Activated CD4-positive, alpha-beta T cell treated with anti-CD3 and anti-CD28 coated beads, Interleukin-10, Interleukin-2, amounts not matched to agents 100 ng/mL and 50 ng/mL, durations not matched to agents 16 hours and 8 hours (primary cell): Measurements from ENCODE around the gene YJEFN3.

Source experiments
- DNase-seq: peaks from one replicate; pipeline ENCODE4 v3.0.0-alpha.2; 2020

The YJEFN3 gene

GRCh38 chr19:19498255-19498991 is 30.3 kb upstream of the YJEFN3 start:
- DNase-seq, result no peak

GRCh38 chr19:19499272-19499995 is 29.3 kb upstream of the YJEFN3 start:
- no peak for DNase-seq

GRCh38 chr19:19500975-19501644 is 27.6 kb upstream of the YJEFN3 start:
- DNase-seq, result no peak

- no peak for DNase-seq
Observed at GRCh38 chr19:19501798-19502197, 26.9 kb upstream of the YJEFN3 start.

- DNase-seq, result no peak
Observed at GRCh38 chr19:19502281-19502680, 26.4 kb upstream of the YJEFN3 start.

- no peak for DNase-seq
Observed at GRCh38 chr19:19502808-19503602, 25.7 kb upstream of the YJEFN3 start.

- no peak for DNase-seq
Observed at GRCh38 chr19:19504754-19505668, 23.7 kb upstream of the YJEFN3 start.

GRCh38 chr19:19505669-19506326 is 22.9 kb upstream of the YJEFN3 start:
- no peak for DNase-seq

GRCh38 chr19:19506592-19506991 is 22.1 kb upstream of the YJEFN3 start:
- DNase-seq, result no peak

GRCh38 chr19:19507354-19507753 is 21.4 kb upstream of the YJEFN3 start:
- no peak for DNase-seq

- no peak for DNase-seq
Observed at GRCh38 chr19:19508217-19508616, 20.5 kb upstream of the YJEFN3 start.

- no peak for DNase-seq
Observed at GRCh38 chr19:19510432-19510831, 18.3 kb upstream of the YJEFN3 start.

- no peak for DNase-seq
Observed at GRCh38 chr19:19513682-19514081, 15.0 kb upstream of the YJEFN3 start.

GRCh38 chr19:19514215-19514657 is 14.5 kb upstream of the YJEFN3 start:
- DNase-seq, result no peak

- no peak for DNase-seq
Observed at GRCh38 chr19:19514881-19515641, 13.7 kb upstream of the YJEFN3 start, which contains the start of gene TSSK6. TSSK6 (minus strand) TSS chr19:19515548; CDS start chr19:19515427, 121 bp downstream.

GRCh38 chr19:19515642-19516519 is 12.8 kb upstream of the YJEFN3 start, which contains the start of gene NDUFA13:
NDUFA13 (plus strand) TSS chr19:19516225; CDS start chr19:19516239, 14 bp downstream.
- DNase-seq, result peak; percentile 95

GRCh38 chr19:19517235-19517619 is 11.5 kb upstream of the YJEFN3 start:
- no peak for DNase-seq

GRCh38 chr19:19520989-19521388 is 7.7 kb upstream of the YJEFN3 start:
- DNase-seq, result no peak

- DNase-seq, result no peak
Observed at GRCh38 chr19:19523177-19523576, 5.5 kb upstream of the YJEFN3 start.
